ENCODE measurements around the gene UBR1. TPM values are rescaled to one million over a fixed set of nuclear protein-coding genes. Genes with fewer than 3 reads are reported as not detected.

UBR1 gene
- total RNA-seq, 1 experiment from 2014 or later = 24.7 TPM

DNA sequence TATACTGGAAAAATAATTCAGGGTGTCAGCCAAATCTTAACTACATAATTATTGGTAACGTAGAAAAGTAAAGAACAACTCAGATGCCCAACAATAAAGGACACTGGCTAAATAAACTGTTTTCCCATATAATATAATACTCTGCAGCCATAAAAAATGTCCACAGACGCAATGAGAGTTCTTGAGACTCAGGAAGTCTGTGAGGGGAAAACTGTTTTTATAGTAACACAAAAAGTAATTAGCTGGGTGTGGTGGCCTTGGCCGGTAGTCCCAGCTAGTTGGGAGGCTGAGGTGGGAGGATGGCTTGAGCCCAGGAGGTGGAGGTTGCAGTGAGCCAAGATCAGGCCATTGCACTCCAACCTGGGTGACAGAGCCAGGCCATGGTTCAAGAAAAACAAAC, 5.5 kb upstream of the UBR1 start:
- DNase-seq (ENCODE audit: low read depth) = no peak

DNA sequence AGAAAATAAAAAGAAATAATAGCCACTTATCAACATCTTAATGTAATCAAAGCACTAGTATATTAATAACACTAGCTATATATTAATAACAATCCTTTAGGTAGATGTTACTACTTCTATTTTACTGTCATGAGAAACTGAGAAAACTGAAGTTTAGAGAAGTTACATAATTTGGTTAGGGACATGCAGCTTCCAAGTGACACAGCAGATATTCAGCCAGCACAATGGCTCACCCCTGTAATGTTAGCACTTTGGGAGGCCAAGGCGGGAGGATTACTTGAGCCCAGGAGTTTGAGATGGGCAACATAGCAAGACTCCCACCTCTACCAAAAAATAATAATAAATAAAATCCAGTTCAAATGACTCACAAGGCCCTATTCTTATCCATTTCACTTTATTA, 1.9 kb upstream of the UBR1 start:
- no peak for DNase-seq (ENCODE audit: low read depth)

GRCh38 chr15:43106486-43106829, 620 bp upstream of the UBR1 start:
- DNase-seq (ENCODE audit: low read depth) = no peak

- no peak for DNase-seq (ENCODE audit: low read depth)
Observed at GRCh38 chr15:43105077-43105736, 631 bp downstream of the UBR1 start.

DNA sequence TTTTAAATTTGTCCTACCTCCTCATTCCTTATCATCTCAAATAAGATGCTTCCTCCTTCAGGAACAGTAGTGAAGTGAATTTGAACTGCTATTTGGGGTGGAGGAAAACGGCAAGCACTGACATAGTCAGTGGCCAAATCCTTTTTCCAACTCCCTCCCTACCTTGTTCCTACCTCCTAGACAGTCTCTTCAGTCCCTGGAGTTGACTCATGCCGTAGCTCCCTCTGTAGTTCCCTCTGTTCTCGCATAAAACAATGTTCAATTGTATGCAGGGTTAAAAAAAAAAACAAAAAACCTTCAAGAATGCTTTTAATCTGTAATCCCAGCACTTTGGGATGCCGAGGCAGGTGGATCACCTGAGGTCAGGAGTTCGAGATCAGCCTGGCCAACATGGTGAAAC, 1.4 kb downstream of the UBR1 start:
- DNase-seq (ENCODE audit: low read depth) = peak; percentile 41

DNA sequence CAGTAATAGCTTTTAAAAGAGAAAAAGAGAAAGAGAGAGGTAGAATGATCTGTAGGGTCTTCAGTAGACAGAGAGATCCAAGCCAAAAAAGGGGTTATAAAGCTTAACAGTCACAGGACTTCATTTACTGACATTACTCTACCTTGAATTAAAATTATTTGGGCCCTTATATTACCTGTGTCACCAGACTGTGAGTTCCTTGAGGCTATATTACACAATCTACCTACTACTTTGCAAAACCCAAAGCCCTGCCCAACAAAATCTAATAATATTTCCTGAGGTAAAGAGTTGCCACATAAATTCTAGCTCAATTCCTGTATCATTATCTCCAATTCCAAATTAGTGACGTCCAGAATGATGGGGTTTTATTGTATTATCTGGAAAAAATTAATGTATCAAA, 1.9 kb downstream of the UBR1 start:
- no peak for DNase-seq (ENCODE audit: low read depth)

- no peak for DNase-seq (ENCODE audit: low read depth)
Observed at GRCh38 chr15:43102187-43102586, 3.7 kb downstream of the UBR1 start.

GRCh38 chr15:43100971-43101370, 4.9 kb downstream of the UBR1 start:
- DNase-seq (ENCODE audit: low read depth) = peak; percentile 2

GRCh38 chr15:43099105-43099845, 6.6 kb downstream of the UBR1 start:
- no peak for DNase-seq (ENCODE audit: low read depth)

GRCh38 chr15:43096411-43096810, 9.4 kb downstream of the UBR1 start:
- no peak for DNase-seq (ENCODE audit: low read depth)

DNA sequence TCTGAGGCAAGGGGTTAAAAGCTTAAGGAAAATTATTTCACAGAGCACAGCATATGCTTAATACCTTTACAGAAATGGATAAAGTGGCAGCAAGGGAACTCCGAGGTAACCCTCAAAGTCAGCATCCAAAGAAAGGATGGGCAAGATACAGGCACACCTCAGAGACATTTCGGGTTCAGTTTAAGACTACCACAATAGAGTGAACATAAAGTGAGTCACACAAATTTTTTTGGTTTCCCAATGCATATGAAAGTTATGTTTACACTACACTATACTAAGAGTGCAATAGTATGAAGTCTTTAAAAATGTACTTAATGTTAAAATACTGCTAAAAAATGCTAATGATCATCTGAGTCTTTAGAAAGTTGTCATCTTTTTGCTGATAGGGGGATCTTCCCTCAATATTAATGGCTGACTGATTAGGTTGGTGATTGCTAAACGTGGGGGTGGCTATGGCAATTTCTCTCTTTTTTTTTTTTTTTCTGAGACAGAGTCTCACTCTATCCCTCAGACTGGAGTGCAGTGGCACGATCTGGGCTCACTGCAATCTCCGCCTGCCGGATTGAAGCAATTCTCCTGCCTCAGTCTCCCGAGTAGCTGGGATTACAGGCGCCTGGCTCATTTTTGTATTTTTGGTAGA, 10.0 kb downstream of the UBR1 start:
- DNase-seq (ENCODE audit: low read depth) = no peak

DNA sequence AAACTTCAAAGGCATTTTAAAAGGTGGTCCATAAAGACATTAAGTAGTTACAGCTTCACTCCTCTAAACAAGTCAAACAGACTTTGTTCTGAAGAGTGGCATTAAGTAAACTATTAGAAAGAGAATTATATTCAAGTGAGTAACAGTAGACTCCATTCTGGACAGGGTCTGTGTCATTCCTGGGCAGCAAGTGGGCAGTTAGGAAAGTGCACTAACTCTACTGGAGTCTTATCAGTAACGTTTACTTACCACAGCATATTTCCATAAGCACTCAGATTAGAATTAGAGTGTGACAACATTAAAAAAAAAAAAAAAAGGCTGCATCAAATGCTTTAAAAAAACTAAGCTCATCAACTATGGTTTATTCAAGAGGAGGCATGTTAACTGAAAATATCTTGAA, 10.6 kb downstream of the UBR1 start:
- no peak for DNase-seq (ENCODE audit: low read depth)

GRCh38 chr15:43094416-43095030, 11.3 kb downstream of the UBR1 start:
- no peak for DNase-seq (ENCODE audit: low read depth)

DNA sequence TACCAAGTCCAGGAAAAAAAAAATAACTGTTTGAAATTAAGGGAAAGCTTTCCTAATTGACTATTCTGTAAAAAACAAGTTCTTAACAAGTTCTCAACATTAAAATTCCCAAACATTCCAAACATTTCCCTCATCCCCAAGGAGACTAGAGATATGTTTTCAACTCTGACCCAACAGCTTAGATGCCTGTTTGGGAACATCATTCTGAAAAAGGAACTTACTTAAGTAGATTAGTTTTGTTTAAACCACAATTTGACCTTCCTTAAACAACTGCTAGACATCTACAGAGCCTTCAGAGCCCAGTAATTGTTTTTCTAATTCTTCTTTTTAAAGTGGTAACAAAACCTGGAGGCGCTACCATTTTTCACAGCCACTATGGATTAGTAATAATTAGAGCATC, 12.8 kb downstream of the UBR1 start:
- DNase-seq (ENCODE audit: low read depth) = no peak

GRCh38 chr15:43091859-43092258, 14.0 kb downstream of the UBR1 start:
- DNase-seq (ENCODE audit: low read depth) = no peak

GRCh38 chr15:43086551-43086950, 19.3 kb downstream of the UBR1 start:
- DNase-seq (ENCODE audit: low read depth) = no peak

DNA sequence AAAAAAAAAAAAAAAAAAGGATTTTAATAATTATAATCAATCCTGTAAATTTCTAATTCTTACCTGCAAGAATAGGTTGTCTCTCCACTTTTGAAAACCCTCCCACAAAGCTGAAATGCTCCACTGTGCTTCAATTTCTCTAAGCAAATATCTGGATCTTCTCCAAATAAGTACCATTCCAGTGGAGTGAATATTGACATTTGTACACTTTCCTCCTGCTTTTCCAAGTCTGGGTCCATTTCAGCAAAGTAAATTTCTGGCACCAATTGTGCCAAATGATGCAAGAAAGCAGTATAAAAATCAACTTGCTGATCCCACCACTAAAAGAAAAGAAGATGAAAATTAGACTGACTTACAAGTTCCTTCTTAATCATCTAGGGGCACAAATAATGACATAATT, 19.9 kb downstream of the UBR1 start:
- no peak for DNase-seq (ENCODE audit: low read depth)

- no peak for DNase-seq (ENCODE audit: low read depth)
Observed at GRCh38 chr15:43082509-43082908, 23.3 kb downstream of the UBR1 start.

DNA sequence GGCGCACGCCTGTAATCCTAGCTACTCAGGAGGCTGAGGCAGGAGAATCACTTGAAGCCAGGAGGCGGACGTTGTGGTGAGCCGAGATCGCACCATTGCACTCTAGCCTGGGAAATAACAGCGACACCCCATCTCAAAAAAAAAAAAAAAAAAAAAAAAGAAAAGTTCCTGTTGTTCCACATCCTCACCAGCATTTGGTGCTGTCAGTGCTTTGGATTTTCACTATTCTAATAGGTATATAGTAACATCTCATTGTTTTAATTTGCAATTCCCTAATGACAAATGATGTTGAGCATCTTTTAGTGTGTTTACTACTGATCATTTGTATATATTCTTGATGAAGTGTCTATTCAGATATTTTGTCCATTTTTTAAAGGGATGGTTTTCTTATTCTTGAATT, 24.6 kb downstream of the UBR1 start:
- no peak for DNase-seq (ENCODE audit: low read depth)

GRCh38 chr15:43071451-43071850, 34.4 kb downstream of the UBR1 start:
- no peak for DNase-seq (ENCODE audit: low read depth)

GRCh38 chr15:43070893-43071292, 34.9 kb downstream of the UBR1 start:
- no peak for DNase-seq (ENCODE audit: low read depth)

DNA sequence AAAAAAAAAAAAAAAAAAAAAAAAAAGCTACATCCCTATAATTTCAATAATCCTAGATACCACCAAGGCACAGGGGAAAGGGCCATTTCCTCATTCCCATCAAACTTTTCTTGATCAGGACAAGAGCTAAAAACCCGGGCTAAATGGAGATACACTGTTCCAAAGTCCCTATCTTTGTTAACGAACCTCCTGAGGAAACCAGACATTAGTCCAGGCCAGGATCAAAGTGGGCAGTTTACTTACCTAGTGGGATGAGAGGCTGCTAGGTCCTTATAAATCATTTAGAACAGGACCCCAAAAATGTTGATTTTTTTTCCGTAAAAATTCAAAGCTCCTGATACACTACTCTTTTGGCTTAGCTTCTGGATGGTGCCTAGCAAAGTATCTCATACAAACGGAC, 35.6 kb downstream of the UBR1 start:
- DNase-seq (ENCODE audit: low read depth) = no peak
